NCI-H2081 (cell line): ENCODE results near the gene FGGY.

ENCODE experiments used
- DNase-seq, 2 experiments: peaks; one replicate each; lab custom pipeline; 2025; lab: John Stamatoyannopoulos, UW

The FGGY gene

GRCh38 chr1:59682396-59683080, 385.6 kb downstream of the FGGY start:
- DNase-seq = no peak

GRCh38 chr1:59683197-59683596, 386.3 kb downstream of the FGGY start:
- no peak for DNase-seq

- no peak for DNase-seq
Measured at GRCh38 chr1:59684698-59685097, 387.8 kb downstream of the FGGY start.

GRCh38 chr1:59685101-59685500, 388.2 kb downstream of the FGGY start:
- no peak for DNase-seq

GRCh38 chr1:59685666-59686065, 388.8 kb downstream of the FGGY start:
- no peak for DNase-seq

GRCh38 chr1:59686170-59686569, 389.3 kb downstream of the FGGY start:
- DNase-seq = peak in 1 of 2 experiments; percentile 29

- no peak for DNase-seq
Measured at GRCh38 chr1:59686574-59686973, 389.7 kb downstream of the FGGY start.

GRCh38 chr1:59687081-59687480, 390.2 kb downstream of the FGGY start:
- no peak for DNase-seq

GRCh38 chr1:59688976-59689375, 392.1 kb downstream of the FGGY start:
- no peak for DNase-seq

GRCh38 chr1:59689730-59690129, 392.8 kb downstream of the FGGY start:
- DNase-seq = no peak

GRCh38 chr1:59690171-59690930, 393.5 kb downstream of the FGGY start:
- no peak for DNase-seq

GRCh38 chr1:59691261-59691660, 394.4 kb downstream of the FGGY start:
- DNase-seq = no peak

GRCh38 chr1:59692591-59692990, 395.7 kb downstream of the FGGY start:
- peak; percentile 16 to 29 for DNase-seq

- no peak for DNase-seq
Measured at GRCh38 chr1:59693406-59693805, 396.5 kb downstream of the FGGY start.

GRCh38 chr1:59695252-59695651, 398.4 kb downstream of the FGGY start:
- DNase-seq = no peak

GRCh38 chr1:59696421-59697115, 399.7 kb downstream of the FGGY start:
- no peak for DNase-seq

GRCh38 chr1:59697150-59697800, 400.4 kb downstream of the FGGY start:
- no peak for DNase-seq

GRCh38 chr1:59698386-59698785, 401.5 kb downstream of the FGGY start:
- DNase-seq = no peak

- peak; percentile 31 to 39 for DNase-seq
Measured at GRCh38 chr1:59699227-59699847, 402.4 kb downstream of the FGGY start.

GRCh38 chr1:59701376-59701775, 404.5 kb downstream of the FGGY start:
- no peak for DNase-seq

GRCh38 chr1:59703226-59703917, 406.5 kb downstream of the FGGY start:
- DNase-seq = no peak
